Memory B cell (primary cell): ENCODE results near the gene FXYD7.
"Not testable (repeated sequence)": the region's sequence is repeated elsewhere in the genome, so short reads cannot be mapped to it uniquely, and the experiment has no call there.

Experiments
- ATAC-seq: fragments of 150-1000 bp; cut with Tn5 transposase; 2 replicates; pipeline ENCODE4 v1.10.0; 2021; ENCODE audit warnings: low read depth, mild to moderate bottlenecking, moderate library complexity
- DNase-seq, 2 donors: peaks; one replicate each; pipeline ENCODE4 v3.0.0; 2022; ENCODE audit warnings: low spot score in 2 of 2
- H3K27ac Mint-ChIP-seq: one replicate; pipeline ENCODE4 v1.8.0; 2022; ENCODE audit warnings: mild to moderate bottlenecking, moderate library complexity, mixed read lengths
- H3K27me3 Mint-ChIP-seq: one replicate; pipeline ENCODE4 v1.8.0; 2022; ENCODE audit warnings: mixed read lengths
- H3K36me3 Mint-ChIP-seq: one replicate; pipeline ENCODE4 v1.8.0; 2022; ENCODE audit warnings: mild to moderate bottlenecking, mixed read lengths
- H3K4me1 Mint-ChIP-seq: one replicate; pipeline ENCODE4 v1.8.0; 2022; ENCODE audit warnings: mixed read lengths
- H3K4me3 Mint-ChIP-seq: one replicate; pipeline ENCODE4 v1.8.0; 2022; ENCODE audit warnings: mild to moderate bottlenecking, moderate library complexity, mixed read lengths
- H3K9me3 Mint-ChIP-seq: one replicate; pipeline ENCODE4 v1.8.0; 2022; ENCODE audit warnings: mixed read lengths

Gene FXYD7

GRCh38 chr19:35194012-35194984 is 51.2 kb downstream of the FXYD7 start:
- DNase-seq (no peak), ATAC-seq (no peak)
- no peaks in the 10 kb centered on the region for H3K27me3 Mint-ChIP-seq
- no peak overlapping the region for H3K4me3 Mint-ChIP-seq
- H3K9me3 Mint-ChIP-seq: no peaks in the 10 kb centered on the region
- H3K4me1 Mint-ChIP-seq: peaks cover 8% of the 10 kb centered on the region
- no peak overlapping the region for H3K27ac Mint-ChIP-seq
- H3K36me3 Mint-ChIP-seq: no peaks in the 10 kb centered on the region

- Mint-ChIP-seq H3K9me3 (no peaks in the 10 kb centered on the region), H3K4me1 (peaks cover 8% of the 10 kb centered on the region), H3K27me3 (no peaks in the 10 kb centered on the region), H3K4me3 (no peak overlapping the region), H3K27ac (no peak overlapping the region), H3K36me3 (no peaks in the 10 kb centered on the region)
- DNase-seq: no peak
- no peak for ATAC-seq
Measured at GRCh38 chr19:35195830-35196229, 52.8 kb downstream of the FXYD7 start.

- not testable (repeated sequence) for DNase-seq, H3K9me3 Mint-ChIP-seq, H3K36me3 Mint-ChIP-seq, ATAC-seq, H3K27ac Mint-ChIP-seq, H3K27me3 Mint-ChIP-seq, H3K4me3 Mint-ChIP-seq
- peaks cover 12% of the 10 kb centered on the region for H3K4me1 Mint-ChIP-seq
Measured at GRCh38 chr19:35196861-35197260, 53.8 kb downstream of the FXYD7 start.

- H3K4me1 Mint-ChIP-seq: peaks cover 13% of the 10 kb centered on the region
- no peak overlapping the region for H3K27ac Mint-ChIP-seq
- no peak overlapping the region for H3K4me3 Mint-ChIP-seq
- DNase-seq (no peak), ATAC-seq (no peak)
- no peaks in the 10 kb centered on the region for H3K9me3 Mint-ChIP-seq
- H3K27me3 Mint-ChIP-seq: no peaks in the 10 kb centered on the region
- H3K36me3 Mint-ChIP-seq: no peaks in the 10 kb centered on the region
Measured at GRCh38 chr19:35199481-35199880, 56.4 kb downstream of the FXYD7 start.

GRCh38 chr19:35202722-35203688 is 60.0 kb downstream of the FXYD7 start:
- H3K4me3 Mint-ChIP-seq: no peak overlapping the region
- H3K9me3 Mint-ChIP-seq: no peaks in the 10 kb centered on the region
- peaks cover 34% of the 10 kb centered on the region for H3K4me1 Mint-ChIP-seq
- ATAC-seq (no peak), DNase-seq (no peak)
- peaks cover 1% of the 10 kb centered on the region for H3K36me3 Mint-ChIP-seq
- H3K27ac Mint-ChIP-seq: no peak overlapping the region
- no peaks in the 10 kb centered on the region for H3K27me3 Mint-ChIP-seq
